GOT3 (cell line): ENCODE results near the gene ALPI.

ENCODE experiments used
- DNase-seq: peaks from one replicate; lab custom pipeline; 2025; ENCODE audit warnings: mixed read lengths; lab: John Stamatoyannopoulos, UW

Gene ALPI

GRCh38 chr2:232485757-232486557, 30.0 kb downstream of the ALPI start:
- DNase-seq = no peak

GRCh38 chr2:232486558-232487384, 30.8 kb downstream of the ALPI start:
- no peak for DNase-seq

- no peak for DNase-seq
Measured at GRCh38 chr2:232487385-232488096, 31.6 kb downstream of the ALPI start, which contains the start of gene ECEL1. Gene ECEL1, minus strand, starts transcription at chr2:232487834. Its CDS starts 1,181 bp downstream, at chr2:232486653.

- no peak for DNase-seq
Measured at GRCh38 chr2:232488097-232488711, 32.3 kb downstream of the ALPI start.

- DNase-seq = no peak
Measured at GRCh38 chr2:232488721-232489300, 32.9 kb downstream of the ALPI start.

- no peak for DNase-seq
Measured at GRCh38 chr2:232489516-232490220, 33.7 kb downstream of the ALPI start.

- no peak for DNase-seq
Measured at GRCh38 chr2:232490221-232491138, 34.5 kb downstream of the ALPI start.

GRCh38 chr2:232491139-232491780, 35.3 kb downstream of the ALPI start:
- DNase-seq = no peak

GRCh38 chr2:232492236-232492848, 36.4 kb downstream of the ALPI start:
- DNase-seq = no peak

- DNase-seq = no peak
Measured at GRCh38 chr2:232492963-232493700, 37.2 kb downstream of the ALPI start.

GRCh38 chr2:232493701-232494474, 37.9 kb downstream of the ALPI start:
- DNase-seq = no peak

GRCh38 chr2:232494542-232494941, 38.6 kb downstream of the ALPI start:
- DNase-seq = no peak

- no peak for DNase-seq
Measured at GRCh38 chr2:232495292-232495691, 39.3 kb downstream of the ALPI start.

- no peak for DNase-seq
Measured at GRCh38 chr2:232496501-232497270, 40.7 kb downstream of the ALPI start.

- DNase-seq = no peak
Measured at GRCh38 chr2:232497348-232497747, 41.4 kb downstream of the ALPI start.

GRCh38 chr2:232498452-232498851, 42.5 kb downstream of the ALPI start:
- DNase-seq = no peak
